K562 (cell line): ENCODE results near the gene SDC3. TPM values are rescaled to one million over a fixed set of nuclear protein-coding genes. Genes with fewer than 3 reads are reported as not detected.
A peak's percentile ranks its signal among the peaks of the same experiment; 100 is the strongest.

Source experiments
- ATAC-seq: fragments of 200-7000 bp; cut with Tn5 transposase; 3 replicates; pipeline ENCODE4 v1.9.1; 2020; ENCODE audit warnings: moderate library complexity
- BruUV-seq: library from RNA; stranded (reverse); fragments of 400-500 nt; replicated peaks from 2 replicates; lab custom pipeline; 2021; lab: Mats Ljungman, UMichigan
- CTCF ChIA-PET: fragments of 300-600 bp; formaldehyde crosslinking; extraction: SDS; loops from one replicate; lab custom pipeline; 2021; ENCODE audit warnings: low intra/inter-chr PET ratio; lab: Yijun Ruan, JAX
- POLR2A ChIA-PET: fragments of 300-600, 350-650 bp; sonication (Branson Sonifier 250); formaldehyde crosslinking; extraction: SDS; loops from one replicate; lab custom pipeline; 2021; ENCODE audit warnings: antibody characterized with exemption, inconsistent platforms; lab: Yijun Ruan, JAX
- DNase-seq, 4 experiments: peaks; one replicate each; pipeline versions ENCODE4 v3.0.0 to v3.0.0-alpha.2; 2011 to 2018; ENCODE audit warnings: low spot score in 3 of 4, mixed read lengths in 3 of 4; ENCODE audit errors: extremely low read depth in 1 of 4
- FAIRE-seq: peaks from 2 replicates; lab custom pipeline; 2011; peaks lifted over from hg19 to GRCh38; lab: Jason Lieb, UNC
- H2AFZ ChIP-seq: 2 replicates; pipeline ENCODE4 v1.6.0; 2011; ENCODE audit warnings: low read depth, low read length, control low read depth, inconsistent platforms
- H3K27ac ChIP-seq: fragments of 200-600 bp; 3 replicates; pipeline ENCODE4 v1.8.0; 2011; ENCODE audit warnings: low read depth, mild to moderate bottlenecking, control low read depth, inconsistent platforms, low read length, moderate library complexity, mixed read lengths; ENCODE audit errors: extremely low read depth
- H3K27me3 ChIP-seq, 2 experiments: fragments of 300-600 bp in 1 of 2; 2 replicates in 1 of 2; 3 replicates in 1 of 2; pipeline versions ENCODE4 v1.6.0 to v1.8.0; 2011; ENCODE audit warnings: inconsistent platforms in 2 of 2, low read length in 2 of 2, mild to moderate bottlenecking in 1 of 2, mixed read lengths in 1 of 2, moderate library complexity in 1 of 2; ENCODE audit not compliant: control insufficient read depth in 2 of 2, insufficient read depth in 2 of 2
- H3K36me3 ChIP-seq: fragments of 300-600 bp; 3 replicates; pipeline ENCODE4 v1.8.0; 2011; ENCODE audit warnings: mild to moderate bottlenecking, low read length, inconsistent platforms; ENCODE audit not compliant: control insufficient read depth, insufficient read depth
- H3K4me1 ChIP-seq, 2 experiments: fragments of 200-600 bp in 1 of 2; replicated peaks in 1 of 2; 2 replicates in 1 of 2; 3 replicates in 1 of 2; pipeline versions ENCODE4 v1.5.1 to v1.8.0; 2011; ENCODE audit warnings: inconsistent platforms in 2 of 2, low read length in 2 of 2, mild to moderate bottlenecking in 1 of 2, mixed read lengths in 1 of 2, moderate library complexity in 1 of 2; ENCODE audit not compliant: control insufficient read depth in 2 of 2, insufficient read depth in 2 of 2
- H3K4me2 ChIP-seq: 2 replicates; pipeline ENCODE4 v1.6.1; 2011; ENCODE audit warnings: low read length, control low read depth, inconsistent platforms, mixed read lengths; ENCODE audit not compliant: insufficient read depth
- H3K4me3 ChIP-seq: fragments of 200-600 bp; sonication (generic), shearing (Covaris generic); 2 replicates; pipeline ENCODE4 v1.5.1; 2016; ENCODE audit warnings: control low read depth, inconsistent platforms
- H3K79me2 ChIP-seq: fragments of 200-600 bp; 3 replicates; pipeline ENCODE4 v1.8.0; 2011; ENCODE audit warnings: low read length, inconsistent platforms; ENCODE audit not compliant: control insufficient read depth, insufficient read depth
- H3K9ac ChIP-seq, 2 experiments: 2 replicates each; pipeline versions ENCODE4 v1.6.0 to v1.6.1; 2011; ENCODE audit warnings: low read depth in 2 of 2, low read length in 2 of 2, control low read depth in 1 of 2, inconsistent platforms in 1 of 2, mild to moderate bottlenecking in 1 of 2, mixed read lengths in 1 of 2; ENCODE audit not compliant: insufficient read depth in 1 of 2
- H3K9me1 ChIP-seq: one replicate; pipeline ENCODE4 v1.6.0; 2011; ENCODE audit warnings: inconsistent platforms, mild to moderate bottlenecking, low read length, moderate library complexity; ENCODE audit not compliant: control insufficient read depth, insufficient read depth
- H3K9me3 ChIP-seq: replicated peaks from 2 replicates; pipeline ENCODE4 v1.5.1; 2011; ENCODE audit warnings: low read depth, low read length, inconsistent platforms; ENCODE audit not compliant: control insufficient read depth, insufficient read depth
- H4K20me1 ChIP-seq: replicated peaks from 2 replicates; pipeline ENCODE4 v1.6.1; 2011; ENCODE audit warnings: low read length, inconsistent platforms, mixed read lengths; ENCODE audit not compliant: control insufficient read depth, insufficient read depth
- E2F4 ChIP-seq: sonication (generic); formaldehyde crosslinking; IDR thresholded peaks from 2 replicates; pipeline ENCODE4 v1.8.0; 2022; ENCODE audit warnings: mild to moderate bottlenecking, low read depth, missing genetic modification reagents
- MCM5 ChIP-seq: fragments of 450-650 bp; IDR thresholded peaks from 2 replicates; pipeline ENCODE4 v1.6.1; 2016; ENCODE audit warnings: low read depth
- SAP30 ChIP-seq: fragments of 200-600 bp; sonication (generic); IDR thresholded peaks from 2 replicates; pipeline ENCODE4 v1.6.1; 2012; ENCODE audit warnings: borderline replicate concordance, low read depth, mild to moderate bottlenecking, moderate library complexity, low read length, control low read depth, inconsistent platforms; ENCODE audit not compliant: insufficient read depth, poor library complexity, severe bottlenecking
- SIX5 ChIP-seq, 2 experiments: IDR thresholded peaks; 2 replicates each; pipeline ENCODE4 v1.6.1; 2011; ENCODE audit warnings: low read length in 2 of 2, borderline replicate concordance in 1 of 2, low read depth in 1 of 2, mild to moderate bottlenecking in 1 of 2, moderate library complexity in 1 of 2; ENCODE audit not compliant: insufficient read depth in 1 of 2
- SMARCB1 ChIP-seq: IDR thresholded peaks from 2 replicates; pipeline ENCODE4 v1.6.1; 2011; ENCODE audit warnings: improper control_type of control experiment, low read depth; ENCODE audit not compliant: insufficient read length
- ZNF212 ChIP-seq: fragments of 450-650 bp; formaldehyde crosslinking; IDR thresholded peaks from 2 replicates; pipeline ENCODE4 v1.4.0; 2020; ENCODE audit warnings: mild to moderate bottlenecking
- WGBS: fragments of 100-300 bp; shearing (Covaris generic); methylation state at CpG from one replicate; pipeline ENCODE4 v1.1.6; 2016; ENCODE audit warnings: low coverage, mixed read lengths; ENCODE audit not compliant: insufficient coverage; ENCODE audit errors: missing lambda C conversion rate; 5-methylcytosine and 5-hydroxymethylcytosine counted together
- in situ Hi-C: fragments of 300-500 bp; cut with MboI; formaldehyde crosslinking; loops from 4 replicates; pipeline ENCODE4 v1.15.0; 2018; ENCODE audit warnings: inconsistent platforms, mixed read lengths
- intact Hi-C: fragments of 100-400 bp; cut with micrococcal nuclease; formaldehyde crosslinking; loops from 2 replicates; pipeline ENCODE4 v1.14.2; 2022
- polyA plus RNA-seq, 8 experiments: library from polyadenylated mRNA; depleted of rRNA in 4 of 8; stranded (reverse) in 5 of 8; unstranded in 3 of 8; fragments of >200 nt; fragmentation: Nextera tagmentation in 2 of 8; fragmentation: Illumina TruSeq in 1 of 8; extraction: Ambion mirVana in 2 of 8; extraction: Trizol in 1 of 8; gene quantifications; 2 replicates each; pipeline versions ENCODE4 v1.2.1 to v1.2.3, GENCODE V29; 2011 to 2014; ENCODE audit warnings: inconsistent platforms in 1 of 8, missing spikeins in 1 of 8
- total RNA-seq, 7 experiments: library from RNA; depleted of rRNA in 6 of 7; stranded (reverse); fragments of >200 nt in 6 of 7; fragmentation: Illumina TruSeq in 2 of 7; extraction: Trizol in 2 of 7; gene quantifications; 2 replicates each; pipeline versions ENCODE4 v1.2.1 to v1.2.3, GENCODE V29; 2011 to 2021; ENCODE audit warnings: low replicate concordance in 1 of 7
- TF ChIP-seq, protein P1 (sequence below): sonication (generic); formaldehyde crosslinking; IDR thresholded peaks from 2 replicates; pipeline ENCODE4 v1.9.0; 2022; ENCODE audit warnings: mild to moderate bottlenecking, missing genetic modification reagents
- TF ChIP-seq, protein P2 (sequence below), 2 experiments: fragments of 450-650 bp in 1 of 2; sonication (generic) in 1 of 2; formaldehyde crosslinking in 1 of 2; IDR thresholded peaks; 2 replicates each; pipeline versions ENCODE4 v1.7.1 to v1.9.0; 2016 to 2022; ENCODE audit warnings: inconsistent platforms in 1 of 2, mild to moderate bottlenecking in 1 of 2, missing genetic modification reagents in 1 of 2

SDC3 gene
- total and polyA plus RNA-seq, 9 of the 15 experiments (the other 6 are each of a cell fraction or from before 2014, with no cell fraction given), result 0.38 to 44.1 (median 12.1) TPM

GRCh38 chr1:30907481-30908315 lies 860 bp downstream of the SDC3 start:
- intact Hi-C loops, result no loop called here
- ATAC-seq (no peak), FAIRE-seq (no peak), DNase-seq (peak in 3 of 4 experiments; percentile 29 to 57 (median 56))
- in situ Hi-C loops, result no loop called here
- H3K9me3 ChIP-seq, result no peaks in the 10 kb centered on the region
- H3K79me2 ChIP-seq, result peaks cover 19% of the 10 kb centered on the region
- peak overlapping the region; percentile 26; the same call in 1 of the 3 replicates for H3K27ac ChIP-seq
- peak overlapping the region; percentile 47 for H3K4me3 ChIP-seq
- no peak overlapping the region for H2AFZ ChIP-seq
- H3K4me2 ChIP-seq, result peak overlapping the region; percentile 70
- H4K20me1 ChIP-seq, result peaks cover 15% of the 10 kb centered on the region
- 16% methylated on average over 32 of the region's 47 CpGs for WGBS
- H3K4me1 ChIP-seq, result peaks cover 29 to 57% of the 10 kb centered on the region in 2 experiments
- TSS peak; percentile 63 for BruUV-seq
- ChIA-PET POLR2A (interaction anchor here (1.0 to 2.5 kb wide), 5 partner anchors 11 to 182 kb away, joined by 3 to 12 read pairs (median 4); no protein-coding TSS in a partner anchor), CTCF (interaction anchor here (4.8 kb wide), 1 partner anchor 125 kb away, joined by 90 read pairs; no protein-coding TSS in a partner anchor)
- H3K27me3 ChIP-seq, result no peaks in the 10 kb centered on the region
- H3K36me3 ChIP-seq, result no peaks in the 10 kb centered on the region
- H3K9ac ChIP-seq, result peak overlapping the region; percentile 54 to 92; a peak in 3 of 4 replicates
- H3K9me1 ChIP-seq, result no peaks in the 10 kb centered on the region
- TF ChIP-seq, protein P1, sequence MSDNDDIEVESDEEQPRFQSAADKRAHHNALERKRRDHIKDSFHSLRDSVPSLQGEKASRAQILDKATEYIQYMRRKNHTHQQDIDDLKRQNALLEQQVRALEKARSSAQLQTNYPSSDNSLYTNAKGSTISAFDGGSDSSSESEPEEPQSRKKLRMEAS (CRISPR knock-in tag), result peak; percentile 50
- TF ChIP-seq SMARCB1, result no peak
- TF ChIP-seq MCM5, result no peak
- peak; percentile 30 for TF ChIP-seq SAP30
- no peak for TF ChIP-seq SIX5 (IDR thresholded peaks at IDR 0.05; ENCODE audit: borderline replicate concordance in 1 of 2, insufficient read depth in 1 of 2, low read depth in 1 of 2, low read length in 2 of 2)
- no peak for TF ChIP-seq ZNF212
- no peak for TF ChIP-seq E2F4
- TF ChIP-seq, protein P2, sequence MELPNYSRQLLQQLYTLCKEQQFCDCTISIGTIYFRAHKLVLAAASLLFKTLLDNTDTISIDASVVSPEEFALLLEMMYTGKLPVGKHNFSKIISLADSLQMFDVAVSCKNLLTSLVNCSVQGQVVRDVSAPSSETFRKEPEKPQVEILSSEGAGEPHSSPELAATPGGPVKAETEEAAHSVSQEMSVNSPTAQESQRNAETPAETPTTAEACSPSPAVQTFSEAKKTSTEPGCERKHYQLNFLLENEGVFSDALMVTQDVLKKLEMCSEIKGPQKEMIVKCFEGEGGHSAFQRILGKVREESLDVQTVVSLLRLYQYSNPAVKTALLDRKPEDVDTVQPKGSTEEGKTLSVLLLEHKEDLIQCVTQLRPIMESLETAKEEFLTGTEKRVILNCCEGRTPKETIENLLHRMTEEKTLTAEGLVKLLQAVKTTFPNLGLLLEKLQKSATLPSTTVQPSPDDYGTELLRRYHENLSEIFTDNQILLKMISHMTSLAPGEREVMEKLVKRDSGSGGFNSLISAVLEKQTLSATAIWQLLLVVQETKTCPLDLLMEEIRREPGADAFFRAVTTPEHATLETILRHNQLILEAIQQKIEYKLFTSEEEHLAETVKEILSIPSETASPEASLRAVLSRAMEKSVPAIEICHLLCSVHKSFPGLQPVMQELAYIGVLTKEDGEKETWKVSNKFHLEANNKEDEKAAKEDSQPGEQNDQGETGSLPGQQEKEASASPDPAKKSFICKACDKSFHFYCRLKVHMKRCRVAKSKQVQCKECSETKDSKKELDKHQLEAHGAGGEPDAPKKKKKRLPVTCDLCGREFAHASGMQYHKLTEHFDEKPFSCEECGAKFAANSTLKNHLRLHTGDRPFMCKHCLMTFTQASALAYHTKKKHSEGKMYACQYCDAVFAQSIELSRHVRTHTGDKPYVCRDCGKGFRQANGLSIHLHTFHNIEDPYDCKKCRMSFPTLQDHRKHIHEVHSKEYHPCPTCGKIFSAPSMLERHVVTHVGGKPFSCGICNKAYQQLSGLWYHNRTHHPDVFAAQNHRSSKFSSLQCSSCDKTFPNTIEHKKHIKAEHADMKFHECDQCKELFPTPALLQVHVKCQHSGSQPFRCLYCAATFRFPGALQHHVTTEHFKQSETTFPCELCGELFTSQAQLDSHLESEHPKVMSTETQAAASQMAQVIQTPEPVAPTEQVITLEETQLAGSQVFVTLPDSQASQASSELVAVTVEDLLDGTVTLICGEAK (IDR thresholded peaks at IDR 0.05), result peak; percentile 27; the same call in 1 of the 2 replicates
- TF ChIP-seq, protein P2 (CRISPR knock-in tag; IDR thresholded peaks at IDR 0.05), result no peak
